GM12878 (cell line): Measurements from ENCODE around the gene KDM8. TPM values are rescaled to one million over a fixed set of nuclear protein-coding genes. Genes with fewer than 3 reads are reported as not detected.

Experiments
- ASH2L ChIP-seq: fragments of 300-600, 200-600 bp; sonication (generic); IDR thresholded peaks from 2 replicates; pipeline ENCODE4 v1.6.1; 2017; ENCODE audit warnings: low read depth, mild to moderate bottlenecking, borderline replicate concordance
- ATF7 ChIP-seq: fragments of 450-650 bp; IDR thresholded peaks from 2 replicates; pipeline ENCODE4 v1.6.1; 2016; ENCODE audit warnings: low read depth, mild to moderate bottlenecking
- BHLHE40 ChIP-seq, 2 experiments: fragments of 450-650 bp in 1 of 2; IDR thresholded peaks; 2 replicates each; pipeline ENCODE4 v1.6.1; 2011 to 2017; ENCODE audit warnings: low read depth in 2 of 2, borderline replicate concordance in 1 of 2, improper control_type of control experiment in 1 of 2, low read length in 1 of 2, mild to moderate bottlenecking in 1 of 2
- CHD2 ChIP-seq: IDR thresholded peaks from 2 replicates; pipeline ENCODE4 v1.6.1; 2011; ENCODE audit warnings: low read depth, low read length, improper control_type of control experiment, borderline replicate concordance
- CTCF ChIP-seq, 3 experiments: IDR thresholded peaks in 2 of 3; conservative IDR thresholded peaks in 1 of 3; 2 replicates each; pipeline ENCODE4 v1.5.1; 2011; ENCODE audit warnings: low read depth in 3 of 3, low read length in 3 of 3, mild to moderate bottlenecking in 3 of 3, control low read depth in 2 of 3, moderate library complexity in 2 of 3, inconsistent platforms in 1 of 3, mixed read lengths in 1 of 3; ENCODE audit not compliant: control insufficient read depth in 2 of 3, insufficient read depth in 1 of 3; ENCODE audit errors: extremely low read depth in 1 of 3
- CUX1 ChIP-seq: IDR thresholded peaks from 2 replicates; pipeline ENCODE4 v1.6.1; 2012; ENCODE audit warnings: improper control_type of control experiment, low read depth, low read length; ENCODE audit not compliant: insufficient replicate concordance
- HDGF ChIP-seq: fragments of 450-650 bp; IDR thresholded peaks from 2 replicates; pipeline ENCODE4 v1.6.1; 2016; ENCODE audit warnings: antibody characterized with exemption
- IKZF2 ChIP-seq, 2 experiments: fragments of 450-650 bp; IDR thresholded peaks; 2 replicates each; pipeline ENCODE4 v1.6.1; 2017; ENCODE audit warnings: mild to moderate bottlenecking in 2 of 2, moderate library complexity in 2 of 2
- IRF4 ChIP-seq: IDR thresholded peaks from 2 replicates; pipeline ENCODE4 v1.6.1; 2011; ENCODE audit warnings: low read depth, low read length
- RAD21 ChIP-seq: IDR thresholded peaks from 2 replicates; pipeline ENCODE4 v1.6.1; 2011; ENCODE audit warnings: mild to moderate bottlenecking, low read depth, low read length, moderate library complexity; ENCODE audit not compliant: insufficient read depth
- RB1 ChIP-seq: fragments of 450-650 bp; formaldehyde crosslinking; IDR thresholded peaks from 2 replicates; pipeline ENCODE4 v1.6.1; 2017; ENCODE audit warnings: mild to moderate bottlenecking, borderline replicate concordance
- RUNX3 ChIP-seq: IDR thresholded peaks from 2 replicates; pipeline ENCODE4 v1.6.1; 2012; ENCODE audit warnings: low read length, inconsistent platforms
- SKIL ChIP-seq: fragments of 450-650 bp; IDR thresholded peaks from 2 replicates; pipeline ENCODE4 v1.6.1; 2017; ENCODE audit warnings: mild to moderate bottlenecking, low read depth, inconsistent platforms; ENCODE audit not compliant: poor library complexity, severe bottlenecking
- TCF3 ChIP-seq: IDR thresholded peaks from 2 replicates; pipeline ENCODE4 v1.6.1; 2012; ENCODE audit warnings: low read depth, mild to moderate bottlenecking, low read length, borderline replicate concordance; ENCODE audit not compliant: insufficient read depth
- polyA plus RNA-seq, 11 experiments: library from polyadenylated mRNA; depleted of rRNA in 4 of 11; unstranded in 6 of 11; stranded (reverse) in 5 of 11; fragments of >200 nt; fragmentation: Nextera tagmentation in 4 of 11; fragmentation: Illumina TruSeq in 1 of 11; extraction: Ambion mirVana in 4 of 11; extraction: Trizol in 1 of 11; gene quantifications; 1 replicate in 1 of 11; 2 replicates in 10 of 11; pipeline versions ENCODE4 v1.2.1 to v1.2.3, GENCODE V29; 2011 to 2016; ENCODE audit warnings: inconsistent platforms in 2 of 11, missing spikeins in 2 of 11, low read depth in 1 of 11
- total RNA-seq, 4 experiments: library from RNA; depleted of rRNA in 3 of 4; stranded (reverse); fragments of >200 nt in 3 of 4; fragmentation: Illumina TruSeq in 1 of 4; extraction: Trizol in 1 of 4; gene quantifications; 2 replicates each; pipeline versions ENCODE4 v1.2.1 to v1.2.3, GENCODE V29; 2013 to 2021
- TF ChIP-seq, protein P1 (sequence below): fragments of 450-650 bp; IDR thresholded peaks from 2 replicates; pipeline ENCODE4 v1.6.1; 2017; ENCODE audit warnings: mild to moderate bottlenecking, moderate library complexity

KDM8 gene
- total and polyA plus RNA-seq, 10 of the 15 experiments (the other 5 are each of a cell fraction or from before 2014, with no cell fraction given), result 0.79 to 8.9 (median 5.8) TPM

DNA sequence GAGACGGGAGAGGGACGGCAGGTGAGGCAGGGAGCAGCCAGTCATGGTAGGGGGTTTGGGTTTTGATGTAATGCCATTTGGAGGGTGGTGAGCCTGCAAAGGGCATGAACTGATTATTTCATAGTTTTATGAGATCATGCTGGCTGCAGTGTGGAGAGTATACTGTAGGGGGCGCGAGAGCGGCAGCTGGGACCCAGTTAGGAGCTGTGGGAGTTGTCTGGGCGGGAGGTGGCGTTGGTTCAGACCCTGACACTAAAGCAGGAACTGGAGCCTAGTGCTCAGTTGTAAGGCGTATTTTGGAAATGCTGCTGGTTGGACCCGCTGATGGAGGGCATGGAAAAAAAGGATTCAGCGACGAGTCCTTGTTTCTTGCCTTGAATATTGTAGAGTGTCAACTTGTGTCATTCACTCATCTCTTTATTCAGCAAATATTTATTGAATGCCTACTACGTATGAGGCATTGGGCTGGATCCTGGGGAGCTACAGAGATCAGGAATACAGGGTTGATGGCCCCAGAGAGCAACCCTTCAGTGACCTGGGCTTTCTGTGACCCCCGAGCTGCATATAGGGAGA, 23.7 kb upstream of the KDM8 start (continued):
- TF ChIP-seq CHD2 (no peak), CTCF (IDR thresholded peaks at IDR 0.05 in 2 of 3, conservative IDR thresholded peaks at IDR 0.05 in 1 of 3; ENCODE audit: control insufficient read depth in 2 of 3, extremely low read depth in 1 of 3, insufficient read depth in 1 of 3, low read depth in 3 of 3, low read length in 3 of 3) (peak; percentile 98 to 99 (median 98); a peak in 5 of 6 replicates), RUNX3 (peak; percentile 35), ASH2L (no peak), RAD21 (peak; percentile 91), SKIL (peak; percentile 20), ATF7 (peak; percentile 80), HDGF (0 out of 2 replicates have a peak, but pooled peaks have one; percentile 62), CUX1 (no peak), IRF4 (0 out of 2 replicates have a peak, but pooled peaks have one; percentile 17), BHLHE40 (IDR thresholded peaks at IDR 0.05; ENCODE audit: borderline replicate concordance in 1 of 2, low read depth in 2 of 2, low read length in 1 of 2) (peak; percentile 10 to 46; a peak in 2 of 4 replicates), RB1 (peak; percentile 66; the same call in 1 of the 2 replicates), TCF3 (0 out of 2 replicates have a peak, but pooled peaks have one; percentile 52), IKZF2 (IDR thresholded peaks at IDR 0.05) (0 out of 4 replicates have a peak, but pooled peaks of 1 of the 2 experiments have one; percentile 9)
- TF ChIP-seq, protein P1, sequence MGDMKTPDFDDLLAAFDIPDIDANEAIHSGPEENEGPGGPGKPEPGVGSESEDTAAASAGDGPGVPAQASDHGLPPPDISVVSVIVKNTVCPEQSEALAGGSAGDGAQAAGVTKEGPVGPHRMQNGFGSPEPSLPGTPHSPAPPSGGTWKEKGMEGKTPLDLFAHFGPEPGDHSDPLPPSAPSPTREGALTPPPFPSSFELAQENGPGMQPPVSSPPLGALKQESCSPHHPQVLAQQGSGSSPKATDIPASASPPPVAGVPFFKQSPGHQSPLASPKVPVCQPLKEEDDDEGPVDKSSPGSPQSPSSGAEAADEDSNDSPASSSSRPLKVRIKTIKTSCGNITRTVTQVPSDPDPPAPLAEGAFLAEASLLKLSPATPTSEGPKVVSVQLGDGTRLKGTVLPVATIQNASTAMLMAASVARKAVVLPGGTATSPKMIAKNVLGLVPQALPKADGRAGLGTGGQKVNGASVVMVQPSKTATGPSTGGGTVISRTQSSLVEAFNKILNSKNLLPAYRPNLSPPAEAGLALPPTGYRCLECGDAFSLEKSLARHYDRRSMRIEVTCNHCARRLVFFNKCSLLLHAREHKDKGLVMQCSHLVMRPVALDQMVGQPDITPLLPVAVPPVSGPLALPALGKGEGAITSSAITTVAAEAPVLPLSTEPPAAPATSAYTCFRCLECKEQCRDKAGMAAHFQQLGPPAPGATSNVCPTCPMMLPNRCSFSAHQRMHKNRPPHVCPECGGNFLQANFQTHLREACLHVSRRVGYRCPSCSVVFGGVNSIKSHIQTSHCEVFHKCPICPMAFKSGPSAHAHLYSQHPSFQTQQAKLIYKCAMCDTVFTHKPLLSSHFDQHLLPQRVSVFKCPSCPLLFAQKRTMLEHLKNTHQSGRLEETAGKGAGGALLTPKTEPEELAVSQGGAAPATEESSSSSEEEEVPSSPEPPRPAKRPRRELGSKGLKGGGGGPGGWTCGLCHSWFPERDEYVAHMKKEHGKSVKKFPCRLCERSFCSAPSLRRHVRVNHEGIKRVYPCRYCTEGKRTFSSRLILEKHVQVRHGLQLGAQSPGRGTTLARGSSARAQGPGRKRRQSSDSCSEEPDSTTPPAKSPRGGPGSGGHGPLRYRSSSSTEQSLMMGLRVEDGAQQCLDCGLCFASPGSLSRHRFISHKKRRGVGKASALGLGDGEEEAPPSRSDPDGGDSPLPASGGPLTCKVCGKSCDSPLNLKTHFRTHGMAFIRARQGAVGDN, result 0 out of 2 replicates have a peak, but pooled peaks have one; percentile 45
